HL-60 (cell line): ENCODE results near the gene PKN2.

Experiments used
- DNase-seq, 2 experiments: peaks; one replicate each; pipeline ENCODE4 v3.0.0-alpha.2; 2010 to 2020; ENCODE audit warnings: low read depth in 1 of 2, low spot score in 1 of 2
- H3K27ac ChIP-seq: fragments of 250-450 bp; sonication (Bioruptor Pico); replicated peaks from 2 replicates; pipeline ENCODE4 v1.5.1; 2020; ENCODE audit warnings: mild to moderate bottlenecking, moderate library complexity
- H3K27me3 ChIP-seq: fragments of 250-450 bp; sonication (Bioruptor Pico); 2 replicates; pipeline ENCODE4 v1.5.1; 2021; ENCODE audit warnings: mild to moderate bottlenecking, moderate library complexity; ENCODE audit not compliant: insufficient read depth, poor library complexity, severe bottlenecking
- H3K4me3 ChIP-seq: replicated peaks from 2 replicates; pipeline ENCODE4 v1.5.1; 2011; ENCODE audit warnings: mild to moderate bottlenecking, control low read depth, low read length; ENCODE audit not compliant: insufficient read depth
- GABPA ChIP-seq: IDR thresholded peaks from 2 replicates; pipeline ENCODE4 v1.6.1; 2012; ENCODE audit warnings: low read depth
- POLR2AphosphoS5 ChIP-seq: IDR thresholded peaks from 2 replicates; pipeline ENCODE4 v1.6.1; 2012; ENCODE audit warnings: low read depth
- SPI1 ChIP-seq: IDR thresholded peaks from 2 replicates; pipeline ENCODE4 v1.6.1; 2012; ENCODE audit warnings: low read depth, mild to moderate bottlenecking, borderline replicate concordance
- TF ChIP-seq, protein P1 (sequence below): IDR thresholded peaks from one replicate; pipeline ENCODE4 v1.5.1; 2011; ENCODE audit warnings: low read length, control low read depth, inconsistent platforms; ENCODE audit not compliant: insufficient read depth
- TF ChIP-seq, protein P2 (sequence below): IDR thresholded peaks from 2 replicates; pipeline ENCODE4 v1.6.1; 2012; ENCODE audit warnings: low read depth; ENCODE audit not compliant: insufficient replicate concordance

PKN2 gene

DNA sequence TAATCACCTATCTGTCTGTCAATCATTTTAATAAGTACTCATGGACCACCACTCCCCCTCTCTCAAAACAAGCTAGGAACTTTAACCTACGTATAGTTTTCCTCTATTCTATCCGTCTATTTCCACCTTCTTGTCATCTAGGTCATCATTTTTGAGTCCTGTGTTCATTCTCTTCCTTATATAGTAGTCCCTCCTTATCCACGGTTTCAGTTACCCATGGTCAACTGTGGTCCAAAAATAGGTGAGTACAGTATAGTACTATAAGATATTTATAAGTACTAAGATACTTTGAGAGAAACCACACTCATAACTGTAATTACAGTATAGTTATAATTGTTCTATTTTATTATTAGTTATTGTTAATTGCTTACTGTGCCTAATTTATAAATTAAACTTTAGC, 7.5 kb downstream of the PKN2 start:
- DNase-seq, result no peak
- TF ChIP-seq, protein P1, sequence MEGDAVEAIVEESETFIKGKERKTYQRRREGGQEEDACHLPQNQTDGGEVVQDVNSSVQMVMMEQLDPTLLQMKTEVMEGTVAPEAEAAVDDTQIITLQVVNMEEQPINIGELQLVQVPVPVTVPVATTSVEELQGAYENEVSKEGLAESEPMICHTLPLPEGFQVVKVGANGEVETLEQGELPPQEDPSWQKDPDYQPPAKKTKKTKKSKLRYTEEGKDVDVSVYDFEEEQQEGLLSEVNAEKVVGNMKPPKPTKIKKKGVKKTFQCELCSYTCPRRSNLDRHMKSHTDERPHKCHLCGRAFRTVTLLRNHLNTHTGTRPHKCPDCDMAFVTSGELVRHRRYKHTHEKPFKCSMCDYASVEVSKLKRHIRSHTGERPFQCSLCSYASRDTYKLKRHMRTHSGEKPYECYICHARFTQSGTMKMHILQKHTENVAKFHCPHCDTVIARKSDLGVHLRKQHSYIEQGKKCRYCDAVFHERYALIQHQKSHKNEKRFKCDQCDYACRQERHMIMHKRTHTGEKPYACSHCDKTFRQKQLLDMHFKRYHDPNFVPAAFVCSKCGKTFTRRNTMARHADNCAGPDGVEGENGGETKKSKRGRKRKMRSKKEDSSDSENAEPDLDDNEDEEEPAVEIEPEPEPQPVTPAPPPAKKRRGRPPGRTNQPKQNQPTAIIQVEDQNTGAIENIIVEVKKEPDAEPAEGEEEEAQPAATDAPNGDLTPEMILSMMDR, result no peak
- TF ChIP-seq GABPA (no peak), POLR2AphosphoS5 (no peak), SPI1 (no peak)
- TF ChIP-seq, protein P2, sequence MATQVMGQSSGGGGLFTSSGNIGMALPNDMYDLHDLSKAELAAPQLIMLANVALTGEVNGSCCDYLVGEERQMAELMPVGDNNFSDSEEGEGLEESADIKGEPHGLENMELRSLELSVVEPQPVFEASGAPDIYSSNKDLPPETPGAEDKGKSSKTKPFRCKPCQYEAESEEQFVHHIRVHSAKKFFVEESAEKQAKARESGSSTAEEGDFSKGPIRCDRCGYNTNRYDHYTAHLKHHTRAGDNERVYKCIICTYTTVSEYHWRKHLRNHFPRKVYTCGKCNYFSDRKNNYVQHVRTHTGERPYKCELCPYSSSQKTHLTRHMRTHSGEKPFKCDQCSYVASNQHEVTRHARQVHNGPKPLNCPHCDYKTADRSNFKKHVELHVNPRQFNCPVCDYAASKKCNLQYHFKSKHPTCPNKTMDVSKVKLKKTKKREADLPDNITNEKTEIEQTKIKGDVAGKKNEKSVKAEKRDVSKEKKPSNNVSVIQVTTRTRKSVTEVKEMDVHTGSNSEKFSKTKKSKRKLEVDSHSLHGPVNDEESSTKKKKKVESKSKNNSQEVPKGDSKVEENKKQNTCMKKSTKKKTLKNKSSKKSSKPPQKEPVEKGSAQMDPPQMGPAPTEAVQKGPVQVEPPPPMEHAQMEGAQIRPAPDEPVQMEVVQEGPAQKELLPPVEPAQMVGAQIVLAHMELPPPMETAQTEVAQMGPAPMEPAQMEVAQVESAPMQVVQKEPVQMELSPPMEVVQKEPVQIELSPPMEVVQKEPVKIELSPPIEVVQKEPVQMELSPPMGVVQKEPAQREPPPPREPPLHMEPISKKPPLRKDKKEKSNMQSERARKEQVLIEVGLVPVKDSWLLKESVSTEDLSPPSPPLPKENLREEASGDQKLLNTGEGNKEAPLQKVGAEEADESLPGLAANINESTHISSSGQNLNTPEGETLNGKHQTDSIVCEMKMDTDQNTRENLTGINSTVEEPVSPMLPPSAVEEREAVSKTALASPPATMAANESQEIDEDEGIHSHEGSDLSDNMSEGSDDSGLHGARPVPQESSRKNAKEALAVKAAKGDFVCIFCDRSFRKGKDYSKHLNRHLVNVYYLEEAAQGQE, result no peak
- no peak overlapping the region for H3K27ac ChIP-seq
- no peak overlapping the region for H3K4me3 ChIP-seq
- no peaks in the 10 kb centered on the region for H3K27me3 ChIP-seq

DNA sequence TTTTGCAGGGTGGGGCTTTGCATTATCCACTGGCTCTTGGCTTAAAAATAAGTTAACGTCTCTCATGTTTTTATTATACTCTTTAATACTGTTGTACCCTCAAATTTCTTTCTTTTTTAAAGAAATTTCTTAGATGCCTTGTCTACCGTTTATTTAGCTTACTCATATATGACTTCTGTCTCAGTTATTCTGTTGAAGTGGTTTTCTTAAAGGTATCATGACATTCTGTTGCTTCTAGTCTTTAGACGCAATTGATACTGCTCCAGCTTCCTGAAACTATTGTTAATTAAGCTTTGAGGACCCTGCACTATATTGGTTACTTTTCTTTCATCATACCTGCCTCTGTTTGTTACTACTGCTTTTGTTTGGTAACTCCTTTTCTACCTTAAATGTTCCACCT, 11.7 kb downstream of the PKN2 start:
- H3K27ac ChIP-seq, result no peak overlapping the region
- DNase-seq, result no peak
- no peak overlapping the region for H3K4me3 ChIP-seq
- no peaks in the 10 kb centered on the region for H3K27me3 ChIP-seq
- TF ChIP-seq, protein P2, result no peak
- TF ChIP-seq POLR2AphosphoS5, result no peak
- TF ChIP-seq, protein P1, result no peak
- TF ChIP-seq SPI1, result no peak
- no peak for TF ChIP-seq GABPA

DNA sequence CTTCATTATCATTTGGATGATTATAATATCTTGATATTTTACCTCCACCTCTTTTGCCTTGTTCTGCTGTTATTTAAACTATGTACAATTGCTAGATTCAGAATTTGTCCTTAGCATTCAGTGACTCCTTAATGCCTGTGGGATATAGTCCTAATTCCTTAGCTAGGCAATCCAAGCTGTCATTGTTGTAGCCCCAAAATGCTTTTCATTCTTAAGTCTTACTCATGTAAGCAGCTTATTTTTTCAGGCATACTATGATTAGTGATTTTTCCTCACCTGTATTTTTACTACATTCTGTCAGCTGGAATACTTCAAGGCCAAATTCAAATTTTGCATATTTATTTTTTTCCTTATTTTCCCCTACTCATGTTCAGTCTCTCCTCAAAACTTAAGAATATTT, 13.4 kb downstream of the PKN2 start:
- H3K4me3 ChIP-seq, result no peak overlapping the region
- H3K27me3 ChIP-seq, result no peaks in the 10 kb centered on the region
- H3K27ac ChIP-seq, result no peak overlapping the region
- no peak for TF ChIP-seq GABPA
- no peak for TF ChIP-seq SPI1
- TF ChIP-seq, protein P2, result no peak
- TF ChIP-seq POLR2AphosphoS5, result no peak
- TF ChIP-seq, protein P1, result no peak
- no peak for DNase-seq
